Measurements from ENCODE around the gene PCGF1.

DNA sequence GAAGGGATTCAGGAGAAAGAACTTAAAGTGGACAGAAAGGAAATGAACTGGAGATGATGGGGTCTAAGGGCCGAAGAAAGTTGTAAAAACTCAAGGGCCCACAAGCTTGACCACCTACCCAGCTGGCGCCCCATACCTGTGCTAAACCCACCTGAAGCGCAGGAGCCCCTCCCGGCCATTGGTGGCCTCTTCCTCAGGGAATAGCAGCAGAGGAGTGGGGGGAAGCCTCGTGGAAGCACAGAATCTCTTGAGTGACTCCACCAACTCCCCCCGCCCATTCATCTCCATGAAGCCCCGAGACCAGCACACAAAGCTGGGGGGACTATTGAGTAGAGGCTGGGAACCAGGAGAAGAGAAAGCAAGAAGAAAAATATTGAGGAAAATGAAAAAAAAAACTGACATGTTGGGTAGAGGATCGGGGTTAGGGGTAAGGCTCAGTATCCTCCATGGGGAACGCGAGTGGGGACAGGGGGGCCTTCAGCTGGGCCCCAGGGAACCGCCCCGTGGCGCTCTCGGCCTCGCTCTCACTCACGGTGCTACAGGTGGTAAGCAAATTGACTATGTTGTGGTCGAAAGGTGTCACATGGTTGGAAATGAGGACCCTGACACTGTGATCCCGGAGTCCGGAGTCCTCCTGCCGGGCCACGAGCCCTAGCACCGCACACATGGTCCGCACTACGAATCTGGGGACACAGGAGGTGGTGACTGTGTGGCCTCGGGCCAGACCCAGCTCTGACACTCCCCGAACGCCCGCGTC lies 21.3 kb upstream of the PCGF1 start:
- TF ChIP-seq, protein P1, sequence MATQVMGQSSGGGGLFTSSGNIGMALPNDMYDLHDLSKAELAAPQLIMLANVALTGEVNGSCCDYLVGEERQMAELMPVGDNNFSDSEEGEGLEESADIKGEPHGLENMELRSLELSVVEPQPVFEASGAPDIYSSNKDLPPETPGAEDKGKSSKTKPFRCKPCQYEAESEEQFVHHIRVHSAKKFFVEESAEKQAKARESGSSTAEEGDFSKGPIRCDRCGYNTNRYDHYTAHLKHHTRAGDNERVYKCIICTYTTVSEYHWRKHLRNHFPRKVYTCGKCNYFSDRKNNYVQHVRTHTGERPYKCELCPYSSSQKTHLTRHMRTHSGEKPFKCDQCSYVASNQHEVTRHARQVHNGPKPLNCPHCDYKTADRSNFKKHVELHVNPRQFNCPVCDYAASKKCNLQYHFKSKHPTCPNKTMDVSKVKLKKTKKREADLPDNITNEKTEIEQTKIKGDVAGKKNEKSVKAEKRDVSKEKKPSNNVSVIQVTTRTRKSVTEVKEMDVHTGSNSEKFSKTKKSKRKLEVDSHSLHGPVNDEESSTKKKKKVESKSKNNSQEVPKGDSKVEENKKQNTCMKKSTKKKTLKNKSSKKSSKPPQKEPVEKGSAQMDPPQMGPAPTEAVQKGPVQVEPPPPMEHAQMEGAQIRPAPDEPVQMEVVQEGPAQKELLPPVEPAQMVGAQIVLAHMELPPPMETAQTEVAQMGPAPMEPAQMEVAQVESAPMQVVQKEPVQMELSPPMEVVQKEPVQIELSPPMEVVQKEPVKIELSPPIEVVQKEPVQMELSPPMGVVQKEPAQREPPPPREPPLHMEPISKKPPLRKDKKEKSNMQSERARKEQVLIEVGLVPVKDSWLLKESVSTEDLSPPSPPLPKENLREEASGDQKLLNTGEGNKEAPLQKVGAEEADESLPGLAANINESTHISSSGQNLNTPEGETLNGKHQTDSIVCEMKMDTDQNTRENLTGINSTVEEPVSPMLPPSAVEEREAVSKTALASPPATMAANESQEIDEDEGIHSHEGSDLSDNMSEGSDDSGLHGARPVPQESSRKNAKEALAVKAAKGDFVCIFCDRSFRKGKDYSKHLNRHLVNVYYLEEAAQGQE (IDR thresholded peaks at IDR 0.05; ENCODE audit: insufficient replicate concordance, low read depth) = no peak
- TF ChIP-seq POLR2AphosphoS5 (IDR thresholded peaks at IDR 0.05; ENCODE audit: low read depth) (no peak), SPI1 (IDR thresholded peaks at IDR 0.05; ENCODE audit: borderline replicate concordance, low read depth) (no peak)
- TF ChIP-seq, protein P2, sequence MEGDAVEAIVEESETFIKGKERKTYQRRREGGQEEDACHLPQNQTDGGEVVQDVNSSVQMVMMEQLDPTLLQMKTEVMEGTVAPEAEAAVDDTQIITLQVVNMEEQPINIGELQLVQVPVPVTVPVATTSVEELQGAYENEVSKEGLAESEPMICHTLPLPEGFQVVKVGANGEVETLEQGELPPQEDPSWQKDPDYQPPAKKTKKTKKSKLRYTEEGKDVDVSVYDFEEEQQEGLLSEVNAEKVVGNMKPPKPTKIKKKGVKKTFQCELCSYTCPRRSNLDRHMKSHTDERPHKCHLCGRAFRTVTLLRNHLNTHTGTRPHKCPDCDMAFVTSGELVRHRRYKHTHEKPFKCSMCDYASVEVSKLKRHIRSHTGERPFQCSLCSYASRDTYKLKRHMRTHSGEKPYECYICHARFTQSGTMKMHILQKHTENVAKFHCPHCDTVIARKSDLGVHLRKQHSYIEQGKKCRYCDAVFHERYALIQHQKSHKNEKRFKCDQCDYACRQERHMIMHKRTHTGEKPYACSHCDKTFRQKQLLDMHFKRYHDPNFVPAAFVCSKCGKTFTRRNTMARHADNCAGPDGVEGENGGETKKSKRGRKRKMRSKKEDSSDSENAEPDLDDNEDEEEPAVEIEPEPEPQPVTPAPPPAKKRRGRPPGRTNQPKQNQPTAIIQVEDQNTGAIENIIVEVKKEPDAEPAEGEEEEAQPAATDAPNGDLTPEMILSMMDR (IDR thresholded peaks at IDR 0.05; ENCODE audit: insufficient read depth, low read length) = no peak

All from HL-60 (cell line).